NCI-H1694 treated with DMSO at 0.1 percent for 48 hours (cell line): ENCODE results near the gene FMOD.
A peak's percentile ranks its signal among the peaks of the same experiment; 100 is the strongest.

Experiments used
- DNase-seq: peaks from one replicate; lab custom pipeline; 2025; lab: John Stamatoyannopoulos, UW

Gene FMOD

DNA sequence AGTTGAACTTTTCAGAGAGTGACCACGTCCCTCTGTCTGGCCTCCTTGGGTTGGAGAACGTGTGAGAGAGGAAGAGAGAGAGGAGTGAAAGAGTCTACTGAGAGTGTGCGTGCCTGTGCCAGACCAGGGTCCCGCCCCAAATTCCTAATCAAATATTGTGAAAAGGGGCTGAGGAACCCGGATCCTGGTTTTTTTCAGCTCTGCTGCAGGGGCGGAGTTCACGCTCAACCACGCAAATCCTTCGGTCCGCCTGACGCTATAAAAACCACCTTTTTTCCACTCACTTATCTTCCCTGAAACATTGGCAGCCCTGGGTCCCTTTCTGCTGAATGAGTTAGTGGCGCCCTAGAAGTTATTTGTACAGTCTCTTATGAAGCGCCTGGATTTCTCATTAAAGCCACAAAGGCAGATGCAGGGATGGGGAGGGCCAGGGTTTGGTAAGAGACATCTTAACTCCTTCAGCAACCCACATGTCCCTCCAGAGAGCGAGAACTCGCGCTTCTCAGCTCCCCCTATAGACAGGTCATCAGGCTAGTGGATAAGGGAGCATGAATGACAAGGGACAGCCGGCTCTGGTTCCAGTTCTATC, at the start of gene FMOD:
TSS of gene FMOD (minus strand) at position 86 of the 589 bp plus-strand sequence. CDS start 2,852 bp downstream, outside the sequence.
- no peak for DNase-seq

GRCh38 chr1:203396595-203397194, 45.8 kb upstream of the FMOD start:
- no peak for DNase-seq

DNA sequence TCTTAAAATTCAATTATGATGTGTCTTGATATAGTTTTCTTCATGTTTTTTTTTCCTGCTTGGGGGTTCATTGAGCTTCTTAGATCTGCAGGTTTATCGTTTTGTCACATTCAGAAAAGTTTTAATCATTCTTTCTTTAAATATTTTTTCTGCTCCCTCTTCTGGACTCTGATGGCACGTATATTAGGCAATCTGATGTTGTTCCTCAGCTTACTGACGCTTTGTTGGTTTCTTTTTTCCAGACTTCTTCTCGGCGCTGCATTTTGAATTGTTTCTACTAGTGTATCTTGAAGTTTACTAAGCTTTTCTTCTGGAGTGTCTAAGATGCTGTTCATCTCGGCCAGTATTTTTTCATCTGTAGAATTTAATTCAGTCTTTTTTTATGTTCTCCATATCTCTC, 44.8 kb upstream of the FMOD start:
- DNase-seq = no peak

GRCh38 chr1:203390298-203390697, 39.4 kb upstream of the FMOD start:
- no peak for DNase-seq

DNA sequence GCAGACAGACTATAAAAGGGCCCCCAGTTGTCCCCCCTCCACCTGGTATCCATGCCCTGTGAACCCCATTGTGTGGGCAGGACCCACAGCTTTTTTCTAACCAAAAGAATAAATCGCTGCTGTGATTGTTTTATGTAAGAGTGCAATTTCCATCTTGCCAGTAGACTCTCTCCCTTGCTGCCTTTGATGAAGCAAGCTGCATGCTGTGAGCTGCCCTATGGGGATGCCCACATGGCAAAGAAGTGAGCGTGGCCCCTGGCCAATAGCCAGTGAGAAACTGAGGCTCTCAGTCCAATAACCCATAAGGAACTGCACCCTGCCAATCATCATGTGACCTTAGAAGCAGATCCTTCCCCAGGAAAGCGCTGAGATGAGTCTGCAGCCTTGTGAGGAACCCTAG, 37.8 kb upstream of the FMOD start:
- DNase-seq = no peak

DNA sequence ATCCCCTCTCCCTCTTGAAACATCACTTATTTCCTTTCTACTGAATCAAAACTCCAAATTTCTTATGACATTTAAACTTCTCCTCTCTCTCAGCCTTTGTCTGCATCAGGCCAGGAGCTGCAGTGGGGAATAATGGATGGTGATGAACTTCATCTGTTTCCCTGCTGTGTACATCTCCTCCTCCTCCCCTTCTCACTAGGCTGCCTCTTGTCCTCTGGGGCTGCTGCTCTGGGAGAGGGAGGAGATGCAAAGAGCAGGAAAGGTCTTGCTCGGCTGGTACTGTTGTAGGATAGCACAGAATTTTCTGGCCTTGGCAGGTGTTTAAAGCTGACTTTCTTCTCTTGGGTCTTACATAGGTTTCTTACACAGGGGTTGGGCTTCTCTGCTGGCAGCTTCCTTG, 31.1 kb upstream of the FMOD start:
- no peak for DNase-seq

GRCh38 chr1:203381151-203381751, 30.3 kb upstream of the FMOD start:
- DNase-seq = no peak

GRCh38 chr1:203380420-203381150, 29.7 kb upstream of the FMOD start:
- DNase-seq = no peak

DNA sequence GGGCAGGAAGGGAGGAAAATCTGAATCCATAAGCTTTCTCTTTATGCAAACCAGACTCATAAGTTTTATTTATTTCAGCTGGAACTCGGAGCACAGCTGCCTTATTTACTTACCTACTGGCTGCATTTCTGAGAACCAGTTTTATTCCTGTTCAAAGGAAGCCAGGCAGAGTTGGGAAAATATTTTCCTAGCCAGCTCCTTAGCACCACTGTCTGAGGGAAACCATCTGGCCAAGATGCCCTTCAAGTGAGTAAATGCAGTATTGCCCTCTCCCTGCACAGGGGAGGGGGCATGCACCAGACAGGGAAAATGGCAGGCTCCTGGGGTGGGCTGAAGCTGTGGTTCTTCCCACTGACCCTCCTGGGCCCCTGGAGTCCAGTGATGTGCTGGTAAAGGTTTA, 28.9 kb upstream of the FMOD start:
- no peak for DNase-seq

DNA sequence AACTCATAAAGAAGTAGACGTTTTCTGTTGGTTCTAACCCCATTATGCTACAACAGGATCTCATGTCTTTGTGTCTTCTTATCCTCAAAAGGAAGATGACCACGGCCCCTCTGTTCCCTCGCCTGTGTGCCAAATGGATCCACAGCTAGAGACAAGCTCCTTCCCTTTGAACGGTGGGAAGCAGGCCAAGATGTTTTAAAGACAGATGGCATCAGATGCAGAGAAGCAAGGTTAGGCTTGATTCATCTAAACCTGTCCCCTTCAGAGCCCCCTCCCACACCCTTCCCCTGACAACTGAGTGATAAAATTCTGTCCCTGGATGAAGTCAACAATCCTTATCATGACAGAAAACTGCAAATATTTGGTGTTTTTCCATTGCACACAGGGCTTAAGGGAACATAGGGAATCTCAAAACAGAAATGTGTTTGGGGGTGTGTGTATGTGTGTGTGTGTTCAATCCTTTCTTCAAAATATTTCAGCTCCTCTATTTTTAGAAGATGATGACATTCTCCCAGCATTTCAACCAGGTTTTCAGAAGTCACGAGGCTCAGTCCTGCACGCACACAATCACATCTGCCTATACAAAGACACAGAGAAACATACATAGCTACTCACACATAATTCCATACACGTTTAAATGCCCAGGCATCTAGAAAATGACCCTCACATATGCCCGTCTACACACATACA, 27.8 kb upstream of the FMOD start:
- DNase-seq = peak; percentile 70

GRCh38 chr1:203373991-203374390, 23.1 kb upstream of the FMOD start:
- no peak for DNase-seq

DNA sequence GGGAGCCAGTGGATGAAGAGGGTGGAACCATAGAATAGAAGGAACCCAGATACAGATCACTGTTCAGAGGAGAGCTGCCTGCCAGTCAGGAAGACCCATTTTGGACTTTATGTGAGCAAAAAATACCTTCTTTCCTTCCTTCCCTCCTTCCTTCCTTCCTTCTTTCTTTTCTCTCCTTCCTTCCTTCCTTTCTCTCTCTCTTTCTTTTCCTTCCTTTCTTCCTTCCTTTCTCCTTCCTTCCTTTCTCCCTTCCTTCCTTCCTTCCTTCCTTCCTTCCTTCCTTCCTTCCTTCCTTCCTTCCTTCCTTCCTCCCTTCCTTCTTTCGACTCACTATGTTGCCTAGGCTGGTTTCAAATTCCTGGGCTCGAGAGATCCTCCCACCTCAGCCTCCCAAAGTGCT, 22.1 kb upstream of the FMOD start:
- no peak for DNase-seq

- no peak for DNase-seq
Measured at GRCh38 chr1:203371288-203371687, 20.4 kb upstream of the FMOD start.

DNA sequence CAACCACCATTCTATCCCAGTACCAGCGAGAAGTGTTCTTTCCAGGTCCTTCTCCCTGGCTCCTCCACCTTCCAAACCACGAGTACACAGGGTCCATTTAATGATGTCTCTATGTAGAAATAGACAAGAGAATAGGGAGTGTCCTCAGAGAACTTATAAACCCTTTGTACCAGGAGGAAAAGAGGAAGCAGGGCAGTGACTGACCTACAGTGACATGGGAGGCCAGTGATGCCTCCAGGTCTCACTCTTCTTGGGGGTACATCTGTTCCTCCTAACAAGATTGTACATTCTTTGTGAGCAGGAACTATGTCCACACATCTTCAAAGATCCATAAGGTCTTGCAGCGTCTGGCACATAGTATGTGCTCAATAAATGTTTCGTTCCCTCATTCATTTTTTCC, 18.7 kb upstream of the FMOD start:
- no peak for DNase-seq

GRCh38 chr1:203368624-203369451, 17.9 kb upstream of the FMOD start:
- peak; percentile 57 for DNase-seq

- DNase-seq = no peak
Measured at GRCh38 chr1:203367057-203367456, 16.1 kb upstream of the FMOD start.

DNA sequence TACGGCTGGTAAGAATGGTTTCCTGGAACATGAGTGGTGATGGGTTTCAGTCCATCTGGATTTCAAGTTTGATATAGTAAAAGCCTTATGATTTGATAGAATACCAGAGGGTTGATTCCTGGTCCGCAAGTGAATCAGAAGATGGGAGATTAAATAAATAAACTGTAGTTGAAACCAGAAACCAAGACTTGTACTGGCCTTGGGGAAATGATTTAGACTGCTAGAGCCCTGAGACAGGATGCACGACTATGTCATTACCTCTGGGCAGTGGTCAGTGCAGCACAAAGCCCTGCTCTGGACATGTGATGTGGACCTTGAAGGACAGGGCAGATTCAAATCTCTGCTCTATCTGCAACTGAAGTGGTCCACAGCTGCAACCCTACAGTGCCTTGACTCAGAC, 15.6 kb upstream of the FMOD start:
- no peak for DNase-seq

- DNase-seq = no peak
Measured at GRCh38 chr1:203364806-203365205, 13.9 kb upstream of the FMOD start.

GRCh38 chr1:203364094-203364801, 13.3 kb upstream of the FMOD start:
- DNase-seq = no peak

DNA sequence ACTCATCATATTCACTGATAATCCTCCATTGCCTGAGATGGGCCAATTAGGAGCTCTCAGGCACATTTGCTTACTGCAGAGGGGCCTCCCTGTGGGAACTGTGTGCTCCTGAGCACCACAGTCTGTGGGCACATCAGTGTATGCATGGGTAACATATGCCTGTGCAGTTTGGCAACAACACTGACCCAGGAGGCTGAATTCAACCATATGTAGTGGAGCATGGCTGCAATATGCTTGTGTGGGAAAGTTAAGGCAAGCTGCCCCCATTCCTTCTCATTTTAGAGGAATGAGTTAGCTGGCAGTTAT, 11.8 kb upstream of the FMOD start:
- peak; percentile 87 for DNase-seq
